Peyer's patch (tissue), 4 donors: Measurements from ENCODE around the gene BCL7A.
"Not testable (repeated sequence)": the region's sequence is repeated elsewhere in the genome, so short reads cannot be mapped to it uniquely, and the experiment has no call there.

Source experiments
- CTCF ChIP-seq, 6 experiments: fragments of 450-650 bp in 4 of 6; fragments of 200-600 bp in 2 of 6; sonication (generic) in 1 of 6; IDR thresholded peaks; one replicate each; pipeline ENCODE4 v1.5.1; 2017 to 2019; ENCODE audit warnings: antibody characterized with exemption in 6 of 6, mild to moderate bottlenecking in 3 of 6, moderate library complexity in 1 of 6
- POLR2A ChIP-seq, 2 donors: fragments of 450-650 bp; IDR thresholded peaks; one replicate each; pipeline ENCODE4 v1.5.1; 2017; ENCODE audit warnings: antibody characterized with exemption in 2 of 2, mild to moderate bottlenecking in 2 of 2, moderate library complexity in 2 of 2

DNA sequence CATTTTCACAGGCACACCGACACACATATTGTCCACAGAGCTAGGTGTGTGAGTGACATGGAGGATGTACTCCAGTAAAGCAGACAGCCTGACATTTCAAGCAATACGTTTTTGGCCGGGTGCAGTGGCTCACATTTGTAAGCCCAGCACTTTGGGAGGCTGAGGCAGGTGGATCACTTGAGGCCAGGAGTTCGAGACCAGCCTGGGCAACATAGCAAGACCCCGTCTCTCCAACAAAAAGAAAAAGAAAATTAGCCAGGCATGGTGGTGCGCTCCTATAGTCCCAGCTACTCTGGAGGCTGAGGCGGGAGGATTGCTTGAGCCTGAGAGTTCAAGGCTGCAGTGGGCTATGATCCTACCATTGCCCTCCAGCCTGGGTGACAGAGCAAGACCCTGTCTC is 34.7 kb downstream of the BCL7A start:
- TF ChIP-seq POLR2A, CTCF (IDR thresholded peaks at IDR 0.05): not testable (repeated sequence)
